NB4 (cell line): Measurements from ENCODE around the gene MB.
A peak's percentile ranks its signal among the peaks of the same experiment; 100 is the strongest.

Experiments
- DNase-seq: peaks from one replicate; pipeline ENCODE4 v3.0.0; 2010; ENCODE audit warnings: low read depth
- H3K4me3 ChIP-seq: one replicate; pipeline ENCODE4 v1.5.1; 2011; ENCODE audit warnings: mild to moderate bottlenecking, low read depth, low read length, moderate library complexity
- CTCF ChIP-seq: IDR thresholded peaks from one replicate; pipeline ENCODE4 v1.5.1; 2012; ENCODE audit warnings: low read depth, low read length
- MYC ChIP-seq: IDR thresholded peaks from 2 replicates; pipeline ENCODE4 v1.6.1; 2011; ENCODE audit warnings: low read depth, low read length
- POLR2A ChIP-seq: IDR thresholded peaks from 2 replicates; pipeline ENCODE4 v1.6.1; 2011; ENCODE audit warnings: mild to moderate bottlenecking; ENCODE audit not compliant: insufficient read length; ENCODE audit errors: extremely low read depth
- TF ChIP-seq, protein P1 (sequence below): IDR thresholded peaks from 2 replicates; pipeline ENCODE4 v1.6.1; 2011; ENCODE audit warnings: low read depth, low read length

The MB gene

GRCh38 chr22:35633520-35633919, 16.4 kb upstream of the MB start:
- no peak for DNase-seq
- TF ChIP-seq CTCF, result no peak
- TF ChIP-seq, protein P1, sequence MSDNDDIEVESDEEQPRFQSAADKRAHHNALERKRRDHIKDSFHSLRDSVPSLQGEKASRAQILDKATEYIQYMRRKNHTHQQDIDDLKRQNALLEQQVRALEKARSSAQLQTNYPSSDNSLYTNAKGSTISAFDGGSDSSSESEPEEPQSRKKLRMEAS, result no peak
- no peak for TF ChIP-seq POLR2A
- TF ChIP-seq MYC, result no peak
- no peak overlapping the region for H3K4me3 ChIP-seq

- TF ChIP-seq, protein P1, result no peak
- no peak for TF ChIP-seq CTCF
- TF ChIP-seq POLR2A, result no peak
- TF ChIP-seq MYC, result no peak
- H3K4me3 ChIP-seq, result no peak overlapping the region
Measured at GRCh38 chr22:35632935-35633334, 15.8 kb upstream of the MB start.

GRCh38 chr22:35631597-35631996, 14.5 kb upstream of the MB start:
- TF ChIP-seq CTCF (peak; percentile 74), POLR2A (no peak)
- TF ChIP-seq, protein P1, result no peak
- H3K4me3 ChIP-seq, result no peak overlapping the region
- peak; percentile 72 for DNase-seq

More at GRCh38 chr22:35632935-35633334, 15.8 kb upstream of the MB start:
- no peak for DNase-seq

- TF ChIP-seq CTCF (no peak), MYC (no peak), POLR2A (no peak)
- TF ChIP-seq, protein P1, result no peak
- DNase-seq, result no peak
- no peak overlapping the region for H3K4me3 ChIP-seq
Measured at GRCh38 chr22:35630891-35631290, 13.8 kb upstream of the MB start.

- DNase-seq, result no peak
Measured at GRCh38 chr22:35630387-35630793, 13.3 kb upstream of the MB start.

More at GRCh38 chr22:35630387-35630793, 13.3 kb upstream of the MB start:
- no peak overlapping the region for H3K4me3 ChIP-seq
- no peak for TF ChIP-seq MYC
- TF ChIP-seq CTCF, result no peak
- no peak for TF ChIP-seq POLR2A
